HCT116 (cell line): ENCODE results near the gene PURA.

Source experiments
- CEBPB ChIP-seq: IDR thresholded peaks from 2 replicates; pipeline ENCODE4 v1.6.1; 2012; ENCODE audit warnings: low read depth
- EZH2 ChIP-seq: fragments of 200-600 bp; sonication (generic); IDR thresholded peaks from 2 replicates; pipeline ENCODE4 v1.6.1; 2017; ENCODE audit warnings: antibody characterized with exemption, mixed run types
- EZH2phosphoT487 ChIP-seq: fragments of 200-600 bp; IDR thresholded peaks from 2 replicates; pipeline ENCODE4 v1.6.1; 2018; ENCODE audit warnings: antibody characterized with exemption, borderline replicate concordance
- POLR2A ChIP-seq: IDR thresholded peaks from 2 replicates; pipeline ENCODE4 v1.7.0; 2011; ENCODE audit warnings: borderline replicate concordance; ENCODE audit not compliant: insufficient read depth, insufficient read length; ENCODE audit errors: extremely low read depth
- POLR2AphosphoS5 ChIP-seq: IDR thresholded peaks from 2 replicates; pipeline ENCODE4 v1.6.1; 2011; ENCODE audit warnings: mild to moderate bottlenecking, low read depth, low read length, moderate library complexity
- RAD21 ChIP-seq: IDR thresholded peaks from 2 replicates; pipeline ENCODE4 v1.6.1; 2012; ENCODE audit warnings: low read depth, mild to moderate bottlenecking
- SIN3A ChIP-seq: IDR thresholded peaks from 2 replicates; pipeline ENCODE4 v1.6.1; 2012; ENCODE audit warnings: low read depth
- YY1 ChIP-seq: IDR thresholded peaks from 2 replicates; pipeline ENCODE4 v1.6.1; 2011; ENCODE audit warnings: low read length, low read depth, moderate library complexity, mild to moderate bottlenecking; ENCODE audit not compliant: insufficient replicate concordance; ENCODE audit errors: extremely low read depth
- TF ChIP-seq, protein P1 (sequence below), 3 experiments: fragments of 200-600 bp in 1 of 3; sonication (generic) in 1 of 3; IDR thresholded peaks in 2 of 3; conservative IDR thresholded peaks in 1 of 3; 2 replicates each; pipeline ENCODE4 v1.5.1; 2012 to 2017; ENCODE audit warnings: low read depth in 2 of 3, low read length in 2 of 3, antibody characterized with exemption in 1 of 3, borderline replicate concordance in 1 of 3, control low read depth in 1 of 3, mild to moderate bottlenecking in 1 of 3, mixed read lengths in 1 of 3, mixed run types in 1 of 3, moderate library complexity in 1 of 3; ENCODE audit not compliant: insufficient read depth in 1 of 3
- TF ChIP-seq, protein P2 (sequence below): IDR thresholded peaks from 2 replicates; pipeline ENCODE4 v1.6.1; 2012; ENCODE audit warnings: low read depth
- TF ChIP-seq, protein P3 (sequence below): IDR thresholded peaks from 2 replicates; pipeline ENCODE4 v1.6.1; 2011; ENCODE audit warnings: mild to moderate bottlenecking, low read length, moderate library complexity; ENCODE audit not compliant: insufficient replicate concordance; ENCODE audit errors: extremely low read depth
- TF ChIP-seq, protein P4 (sequence below): IDR thresholded peaks from 2 replicates; pipeline ENCODE4 v1.6.1; 2012

DNA sequence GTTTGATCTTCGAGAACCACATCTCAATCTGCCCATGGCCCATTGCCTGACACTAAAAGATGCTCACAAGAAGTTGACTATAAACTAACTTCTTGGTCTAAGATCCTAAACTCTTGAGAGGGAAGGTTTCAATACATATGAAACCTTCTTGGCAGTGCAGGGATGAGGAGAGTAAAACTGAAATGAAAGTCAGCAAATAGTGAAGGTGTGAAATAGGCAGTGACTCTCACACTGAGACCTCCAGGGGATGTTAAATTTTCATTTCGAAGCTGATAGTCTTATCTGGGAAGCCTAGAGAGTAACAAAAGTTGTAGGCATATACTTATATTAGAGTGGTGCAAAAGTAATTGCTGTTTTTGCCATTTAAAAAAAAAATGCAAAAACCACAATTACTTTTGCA lies 60.1 kb downstream of the PURA start:
- TF ChIP-seq POLR2A: no peak
- no peak for TF ChIP-seq CEBPB
- TF ChIP-seq, protein P1, sequence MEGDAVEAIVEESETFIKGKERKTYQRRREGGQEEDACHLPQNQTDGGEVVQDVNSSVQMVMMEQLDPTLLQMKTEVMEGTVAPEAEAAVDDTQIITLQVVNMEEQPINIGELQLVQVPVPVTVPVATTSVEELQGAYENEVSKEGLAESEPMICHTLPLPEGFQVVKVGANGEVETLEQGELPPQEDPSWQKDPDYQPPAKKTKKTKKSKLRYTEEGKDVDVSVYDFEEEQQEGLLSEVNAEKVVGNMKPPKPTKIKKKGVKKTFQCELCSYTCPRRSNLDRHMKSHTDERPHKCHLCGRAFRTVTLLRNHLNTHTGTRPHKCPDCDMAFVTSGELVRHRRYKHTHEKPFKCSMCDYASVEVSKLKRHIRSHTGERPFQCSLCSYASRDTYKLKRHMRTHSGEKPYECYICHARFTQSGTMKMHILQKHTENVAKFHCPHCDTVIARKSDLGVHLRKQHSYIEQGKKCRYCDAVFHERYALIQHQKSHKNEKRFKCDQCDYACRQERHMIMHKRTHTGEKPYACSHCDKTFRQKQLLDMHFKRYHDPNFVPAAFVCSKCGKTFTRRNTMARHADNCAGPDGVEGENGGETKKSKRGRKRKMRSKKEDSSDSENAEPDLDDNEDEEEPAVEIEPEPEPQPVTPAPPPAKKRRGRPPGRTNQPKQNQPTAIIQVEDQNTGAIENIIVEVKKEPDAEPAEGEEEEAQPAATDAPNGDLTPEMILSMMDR (IDR thresholded peaks at IDR 0.05 in 2 of 3, conservative IDR thresholded peaks at IDR 0.05 in 1 of 3; ENCODE audit: borderline replicate concordance in 1 of 3, insufficient read depth in 1 of 3, low read depth in 2 of 3, low read length in 2 of 3): no peak
- TF ChIP-seq, protein P2, sequence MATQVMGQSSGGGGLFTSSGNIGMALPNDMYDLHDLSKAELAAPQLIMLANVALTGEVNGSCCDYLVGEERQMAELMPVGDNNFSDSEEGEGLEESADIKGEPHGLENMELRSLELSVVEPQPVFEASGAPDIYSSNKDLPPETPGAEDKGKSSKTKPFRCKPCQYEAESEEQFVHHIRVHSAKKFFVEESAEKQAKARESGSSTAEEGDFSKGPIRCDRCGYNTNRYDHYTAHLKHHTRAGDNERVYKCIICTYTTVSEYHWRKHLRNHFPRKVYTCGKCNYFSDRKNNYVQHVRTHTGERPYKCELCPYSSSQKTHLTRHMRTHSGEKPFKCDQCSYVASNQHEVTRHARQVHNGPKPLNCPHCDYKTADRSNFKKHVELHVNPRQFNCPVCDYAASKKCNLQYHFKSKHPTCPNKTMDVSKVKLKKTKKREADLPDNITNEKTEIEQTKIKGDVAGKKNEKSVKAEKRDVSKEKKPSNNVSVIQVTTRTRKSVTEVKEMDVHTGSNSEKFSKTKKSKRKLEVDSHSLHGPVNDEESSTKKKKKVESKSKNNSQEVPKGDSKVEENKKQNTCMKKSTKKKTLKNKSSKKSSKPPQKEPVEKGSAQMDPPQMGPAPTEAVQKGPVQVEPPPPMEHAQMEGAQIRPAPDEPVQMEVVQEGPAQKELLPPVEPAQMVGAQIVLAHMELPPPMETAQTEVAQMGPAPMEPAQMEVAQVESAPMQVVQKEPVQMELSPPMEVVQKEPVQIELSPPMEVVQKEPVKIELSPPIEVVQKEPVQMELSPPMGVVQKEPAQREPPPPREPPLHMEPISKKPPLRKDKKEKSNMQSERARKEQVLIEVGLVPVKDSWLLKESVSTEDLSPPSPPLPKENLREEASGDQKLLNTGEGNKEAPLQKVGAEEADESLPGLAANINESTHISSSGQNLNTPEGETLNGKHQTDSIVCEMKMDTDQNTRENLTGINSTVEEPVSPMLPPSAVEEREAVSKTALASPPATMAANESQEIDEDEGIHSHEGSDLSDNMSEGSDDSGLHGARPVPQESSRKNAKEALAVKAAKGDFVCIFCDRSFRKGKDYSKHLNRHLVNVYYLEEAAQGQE: no peak
- TF ChIP-seq, protein P3, sequence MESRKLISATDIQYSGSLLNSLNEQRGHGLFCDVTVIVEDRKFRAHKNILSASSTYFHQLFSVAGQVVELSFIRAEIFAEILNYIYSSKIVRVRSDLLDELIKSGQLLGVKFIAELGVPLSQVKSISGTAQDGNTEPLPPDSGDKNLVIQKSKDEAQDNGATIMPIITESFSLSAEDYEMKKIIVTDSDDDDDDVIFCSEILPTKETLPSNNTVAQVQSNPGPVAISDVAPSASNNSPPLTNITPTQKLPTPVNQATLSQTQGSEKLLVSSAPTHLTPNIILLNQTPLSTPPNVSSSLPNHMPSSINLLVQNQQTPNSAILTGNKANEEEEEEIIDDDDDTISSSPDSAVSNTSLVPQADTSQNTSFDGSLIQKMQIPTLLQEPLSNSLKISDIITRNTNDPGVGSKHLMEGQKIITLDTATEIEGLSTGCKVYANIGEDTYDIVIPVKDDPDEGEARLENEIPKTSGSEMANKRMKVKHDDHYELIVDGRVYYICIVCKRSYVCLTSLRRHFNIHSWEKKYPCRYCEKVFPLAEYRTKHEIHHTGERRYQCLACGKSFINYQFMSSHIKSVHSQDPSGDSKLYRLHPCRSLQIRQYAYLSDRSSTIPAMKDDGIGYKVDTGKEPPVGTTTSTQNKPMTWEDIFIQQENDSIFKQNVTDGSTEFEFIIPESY: no peak
- no peak for TF ChIP-seq EZH2phosphoT487
- TF ChIP-seq, protein P4, sequence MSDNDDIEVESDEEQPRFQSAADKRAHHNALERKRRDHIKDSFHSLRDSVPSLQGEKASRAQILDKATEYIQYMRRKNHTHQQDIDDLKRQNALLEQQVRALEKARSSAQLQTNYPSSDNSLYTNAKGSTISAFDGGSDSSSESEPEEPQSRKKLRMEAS: no peak
- no peak for TF ChIP-seq EZH2
- no peak for TF ChIP-seq SIN3A
- TF ChIP-seq RAD21: no peak
- TF ChIP-seq YY1: no peak
- TF ChIP-seq POLR2AphosphoS5: no peak
